ENCODE measurements around the gene OR9Q1.
"Not testable (repeated sequence)": the region's sequence is repeated elsewhere in the genome, so short reads cannot be mapped to it uniquely, and the experiment has no call there.

Gene OR9Q1

GRCh38 chr11:58135171-58135570 lies 111.5 kb downstream of the OR9Q1 start:
- ATAC-seq: no peak

DNA sequence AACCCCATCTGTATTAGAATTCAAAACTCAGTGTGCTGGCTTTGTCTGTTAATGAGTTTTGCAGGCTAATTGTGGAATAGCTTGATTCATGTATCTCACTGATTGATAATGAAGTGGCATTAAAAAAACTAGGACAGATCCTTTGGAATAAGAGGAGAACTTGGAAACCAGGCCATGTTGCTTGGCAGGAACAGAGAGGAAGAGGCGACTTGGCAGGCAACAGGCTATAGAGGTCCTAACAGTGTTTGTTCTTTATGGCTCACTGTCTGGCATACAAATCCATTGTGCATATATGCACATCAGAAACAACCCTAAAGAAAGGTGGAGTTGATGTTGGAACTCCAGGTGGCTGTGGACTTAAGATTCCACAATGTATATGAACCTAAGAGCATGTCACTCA lies 119.1 kb downstream of the OR9Q1 start:
- ATAC-seq: no peak

GRCh38 chr11:58152781-58153180 lies 129.1 kb downstream of the OR9Q1 start:
- ATAC-seq: no peak

GRCh38 chr11:58164389-58164788 lies 140.7 kb downstream of the OR9Q1 start:
- no peak for ATAC-seq

- no peak for ATAC-seq
Observed at GRCh38 chr11:58164990-58165389, 141.3 kb downstream of the OR9Q1 start.

- no peak for ATAC-seq
Observed at GRCh38 chr11:58165504-58166106, 141.9 kb downstream of the OR9Q1 start.

DNA sequence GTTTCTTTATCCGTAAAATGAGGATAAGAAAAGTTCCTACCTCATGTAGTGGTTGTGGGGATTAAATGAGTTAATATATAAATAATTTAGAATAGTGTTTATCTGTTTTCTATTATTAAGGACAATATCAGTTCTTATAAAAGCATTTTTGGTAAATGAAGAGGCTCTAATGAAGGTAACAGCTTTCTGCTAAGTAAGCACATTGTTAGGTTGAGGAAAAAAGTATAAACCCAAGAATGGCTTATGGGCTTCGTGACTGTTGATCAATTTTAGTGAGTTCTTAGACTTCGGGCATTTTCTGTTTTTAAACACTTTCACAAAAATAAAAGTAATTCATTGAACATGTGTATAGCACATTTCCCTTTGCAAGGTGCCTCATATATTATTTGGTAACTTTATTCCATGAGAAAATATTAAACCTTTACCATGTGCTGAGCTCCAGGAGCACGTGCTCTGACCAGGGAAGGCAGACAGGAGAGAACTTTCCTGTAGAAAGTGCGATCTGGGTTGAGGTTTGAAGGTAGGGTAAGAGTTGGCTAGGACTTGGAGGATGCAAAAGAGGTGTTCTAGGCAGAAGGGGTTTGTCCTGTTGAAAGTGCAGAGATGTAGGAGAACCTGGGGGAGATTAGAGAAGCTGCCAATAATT lies 153.9 kb downstream of the OR9Q1 start:
- no peak for ATAC-seq

- ATAC-seq: no peak
Observed at GRCh38 chr11:58178444-58178843, 154.8 kb downstream of the OR9Q1 start.

DNA sequence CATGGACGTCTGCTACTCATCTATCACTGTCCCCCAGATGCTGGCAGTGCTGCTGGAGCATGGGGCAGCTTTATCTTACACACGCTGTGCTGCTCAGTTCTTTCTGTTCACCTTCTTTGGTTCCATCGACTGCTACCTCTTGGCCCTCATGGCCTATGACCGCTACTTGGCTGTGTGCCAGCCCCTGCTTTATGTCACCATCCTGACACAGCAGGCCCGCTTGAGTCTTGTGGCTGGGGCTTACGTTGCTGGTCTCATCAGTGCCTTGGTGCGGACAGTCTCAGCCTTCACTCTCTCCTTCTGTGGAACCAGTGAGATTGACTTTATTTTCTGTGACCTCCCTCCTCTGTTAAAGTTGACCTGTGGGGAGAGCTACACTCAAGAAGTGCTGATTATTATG lies 156.0 kb downstream of the OR9Q1 start:
- ATAC-seq: no peak

- ATAC-seq: no peak
Observed at GRCh38 chr11:58186938-58187337, 163.3 kb downstream of the OR9Q1 start.

DNA sequence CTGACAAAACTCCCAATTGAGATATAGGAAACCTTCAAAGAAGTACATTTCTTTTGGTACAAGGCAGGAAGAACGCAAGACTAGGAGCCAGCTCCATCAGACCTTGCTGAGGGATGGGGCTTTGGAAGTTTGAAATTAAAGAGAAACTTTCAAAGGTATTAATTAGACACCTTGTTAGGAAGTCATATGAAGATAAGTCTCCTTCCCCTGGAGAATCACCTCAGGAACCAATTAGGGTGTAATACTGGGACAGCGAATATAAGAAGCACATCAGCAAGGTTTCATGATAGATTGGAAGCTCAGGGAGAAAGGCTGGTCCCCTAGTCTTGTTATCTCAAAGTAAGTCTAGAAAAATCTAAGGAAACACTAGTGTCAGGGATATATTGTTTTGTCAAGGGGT lies 165.1 kb downstream of the OR9Q1 start, which contains the start of gene OR9Q2:
Gene OR9Q2 (plus strand): TSS at position 301 of the 400 bp plus-strand sequence. CDS start 1,421 bp downstream, outside the sequence.
- no peak for ATAC-seq

- no peak for ATAC-seq
Observed at GRCh38 chr11:58192229-58192628, 168.5 kb downstream of the OR9Q1 start.

DNA sequence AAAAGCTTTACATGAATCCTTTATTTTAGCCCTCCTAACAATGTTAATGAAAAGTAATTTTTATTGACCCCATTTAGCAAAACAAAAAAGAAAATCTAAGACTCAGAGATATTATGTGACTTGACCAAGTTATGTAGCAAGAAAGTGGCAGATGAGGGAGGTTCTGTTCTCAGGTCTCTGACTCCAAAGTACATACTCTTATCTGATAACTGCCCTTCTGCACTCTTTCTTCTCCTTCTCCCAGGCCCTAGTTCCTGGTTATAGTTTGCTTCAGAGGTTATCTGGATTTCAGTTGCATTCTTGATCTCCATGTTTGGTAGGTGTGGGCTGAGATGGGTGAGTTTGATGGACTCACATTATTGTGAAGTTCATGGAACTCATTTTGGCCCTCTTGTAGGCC lies 169.7 kb downstream of the OR9Q1 start:
- no peak for ATAC-seq

DNA sequence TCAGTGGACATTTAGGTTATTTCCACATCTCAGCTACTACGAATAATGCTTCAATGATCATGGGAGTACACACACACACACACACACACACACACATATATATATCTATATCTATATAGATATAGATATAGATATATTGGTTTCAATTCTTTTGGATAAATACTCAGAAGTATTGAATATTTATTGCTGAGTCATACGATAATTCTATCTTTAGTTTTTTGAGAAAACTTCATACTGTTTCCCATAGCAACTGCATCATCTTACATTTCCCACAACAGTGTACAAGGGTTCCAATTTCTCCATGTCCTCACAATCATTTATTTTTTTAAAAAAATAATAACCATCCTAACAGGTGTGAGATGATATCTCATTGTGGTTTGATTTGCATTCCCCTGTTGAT lies 172.3 kb downstream of the OR9Q1 start:
- no peak for ATAC-seq

GRCh38 chr11:58199271-58199670 lies 175.6 kb downstream of the OR9Q1 start:
- no peak for ATAC-seq

- no peak for ATAC-seq
Observed at GRCh38 chr11:58204042-58204441, 180.4 kb downstream of the OR9Q1 start, which contains the start of gene OR1S2. OR1S2 (minus strand) TSS chr11:58204142; CDS start chr11:58204142, 0 bp downstream.

- ATAC-seq: not testable (repeated sequence)
Observed at GRCh38 chr11:58212420-58212819, 188.7 kb downstream of the OR9Q1 start, which contains the start of gene OR1S1. OR1S1 (plus strand) TSS chr11:58212720.

DNA sequence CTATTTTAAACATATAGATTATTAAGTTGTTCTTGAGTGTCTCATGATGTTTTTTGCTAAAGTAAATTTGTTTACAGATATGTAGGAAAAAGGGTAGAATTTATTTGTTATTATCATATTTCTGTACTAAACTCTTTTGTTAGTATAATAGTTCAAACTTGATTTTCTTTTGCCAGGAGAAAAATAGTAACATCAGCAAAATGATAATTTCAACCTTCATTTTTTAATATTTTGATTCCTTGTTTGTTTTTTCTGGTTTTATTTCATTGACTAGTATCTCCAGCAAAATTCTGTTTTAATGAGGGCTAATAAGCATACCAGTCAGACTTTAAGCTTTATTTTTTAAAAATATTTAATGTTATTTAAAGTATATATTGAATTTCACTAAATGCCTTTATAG lies 192.8 kb downstream of the OR9Q1 start:
- no peak for ATAC-seq

GRCh38 chr11:58222721-58223120 lies 199.0 kb downstream of the OR9Q1 start:
- ATAC-seq: no peak

DNA sequence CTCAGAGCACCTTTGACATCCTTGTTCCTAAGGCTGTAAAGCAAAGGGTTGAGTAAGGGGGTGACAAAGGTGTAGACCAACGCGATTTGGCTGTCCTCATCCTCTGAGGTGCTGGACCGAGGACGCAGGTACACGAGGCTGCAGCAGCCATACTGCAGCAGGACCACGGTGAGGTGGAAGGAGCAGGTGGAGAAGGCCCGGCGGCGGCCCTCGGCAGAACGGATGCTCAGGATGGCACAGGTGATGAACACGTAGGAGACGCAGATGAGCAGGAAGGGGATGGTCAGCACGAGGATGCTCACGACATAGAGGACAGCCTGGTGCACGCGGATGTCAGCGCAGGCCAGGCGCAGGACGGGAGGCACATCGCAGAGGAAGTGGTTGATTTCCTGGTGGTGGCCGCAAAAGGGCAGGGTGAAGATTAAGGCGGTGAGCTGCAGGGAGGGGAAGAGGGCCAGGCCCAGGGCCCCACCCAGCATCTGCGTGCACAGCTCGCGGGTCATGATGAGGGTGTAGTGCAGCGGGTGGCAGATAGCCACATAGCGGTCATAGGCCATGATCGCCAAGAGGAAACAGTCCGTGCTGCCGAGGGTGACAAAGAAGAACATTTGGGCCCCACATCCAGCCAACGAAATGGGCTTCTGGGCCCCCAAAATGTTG lies 204.4 kb downstream of the OR9Q1 start:
- no peak for ATAC-seq
